Skeletal muscle cell (primary cell): ENCODE data around the gene DHRSX.
"Not testable (repeated sequence)": the region's sequence is repeated elsewhere in the genome, so short reads cannot be mapped to it uniquely, and the experiment has no call there.

Experiments used
- DNase-seq: peaks from one replicate; pipeline ENCODE4 v3.0.0-alpha.2; 2010; ENCODE audit warnings: low read depth
- H3K4me3 ChIP-seq: 2 replicates; pipeline ENCODE4 v1.5.1; 2011; ENCODE audit warnings: low read depth, mild to moderate bottlenecking, control low read depth, low read length, moderate library complexity

DHRSX gene

GRCh38 chrX:2312061-2312591 lies 188.7 kb downstream of the DHRSX start:
- H3K4me3 ChIP-seq, DNase-seq: not testable (repeated sequence)

- DNase-seq = no peak
- H3K4me3 ChIP-seq = no peak overlapping the region
Measured at GRCh38 chrX:2311501-2311900, 189.3 kb downstream of the DHRSX start.

GRCh38 chrX:2301901-2302300 lies 198.9 kb downstream of the DHRSX start:
- no peak overlapping the region for H3K4me3 ChIP-seq
- DNase-seq = no peak

GRCh38 chrX:2299871-2300270 lies 200.9 kb downstream of the DHRSX start:
- no peak overlapping the region for H3K4me3 ChIP-seq
- DNase-seq = no peak

- no peak for DNase-seq
- H3K4me3 ChIP-seq = no peak overlapping the region
Measured at GRCh38 chrX:2286731-2287130, 214.0 kb downstream of the DHRSX start.

- H3K4me3 ChIP-seq = no peak overlapping the region
- DNase-seq = no peak
Measured at GRCh38 chrX:2284601-2285000, 216.2 kb downstream of the DHRSX start.

GRCh38 chrX:2284133-2284532 lies 216.6 kb downstream of the DHRSX start:
- no peak for DNase-seq
- H3K4me3 ChIP-seq = no peak overlapping the region

GRCh38 chrX:2283111-2283859 lies 217.5 kb downstream of the DHRSX start:
- H3K4me3 ChIP-seq = no peak overlapping the region
- DNase-seq = no peak

GRCh38 chrX:2282490-2283090 lies 218.2 kb downstream of the DHRSX start:
- no peak for DNase-seq
- no peak overlapping the region for H3K4me3 ChIP-seq

- DNase-seq = no peak
Measured at GRCh38 chrX:2272337-2272736, 228.4 kb downstream of the DHRSX start.

GRCh38 chrX:2271595-2271994 lies 229.2 kb downstream of the DHRSX start:
- DNase-seq, H3K4me3 ChIP-seq: not testable (repeated sequence)

More at GRCh38 chrX:2272337-2272736, 228.4 kb downstream of the DHRSX start:
- no peak overlapping the region for H3K4me3 ChIP-seq

GRCh38 chrX:2270783-2271182 lies 230.0 kb downstream of the DHRSX start:
- not testable (repeated sequence) for H3K4me3 ChIP-seq, DNase-seq

- no peak overlapping the region for H3K4me3 ChIP-seq
- DNase-seq = no peak
Measured at GRCh38 chrX:2267890-2268289, 232.9 kb downstream of the DHRSX start.

- H3K4me3 ChIP-seq = no peak overlapping the region
- DNase-seq = no peak
Measured at GRCh38 chrX:2266445-2267349, 234.1 kb downstream of the DHRSX start.

- not testable (repeated sequence) for H3K4me3 ChIP-seq, DNase-seq
Measured at GRCh38 chrX:2265658-2266444, 234.9 kb downstream of the DHRSX start.

GRCh38 chrX:2264179-2265030 lies 236.4 kb downstream of the DHRSX start:
- DNase-seq = no peak

GRCh38 chrX:2263203-2263602 lies 237.6 kb downstream of the DHRSX start:
- no peak overlapping the region for H3K4me3 ChIP-seq
- DNase-seq = no peak

More at GRCh38 chrX:2264179-2265030, 236.4 kb downstream of the DHRSX start:
- no peak overlapping the region for H3K4me3 ChIP-seq

GRCh38 chrX:2262668-2263055 lies 238.1 kb downstream of the DHRSX start:
- no peak for DNase-seq
- H3K4me3 ChIP-seq = no peak overlapping the region
